ENCODE measurements around the gene HOXB8. TPM values are rescaled to one million over a fixed set of nuclear protein-coding genes. Genes with fewer than 3 reads are reported as not detected.

HOXB8 gene
- total and polyA plus RNA-seq, 2 experiments from 2014 or later = 0.31 to 0.57 TPM

DNA sequence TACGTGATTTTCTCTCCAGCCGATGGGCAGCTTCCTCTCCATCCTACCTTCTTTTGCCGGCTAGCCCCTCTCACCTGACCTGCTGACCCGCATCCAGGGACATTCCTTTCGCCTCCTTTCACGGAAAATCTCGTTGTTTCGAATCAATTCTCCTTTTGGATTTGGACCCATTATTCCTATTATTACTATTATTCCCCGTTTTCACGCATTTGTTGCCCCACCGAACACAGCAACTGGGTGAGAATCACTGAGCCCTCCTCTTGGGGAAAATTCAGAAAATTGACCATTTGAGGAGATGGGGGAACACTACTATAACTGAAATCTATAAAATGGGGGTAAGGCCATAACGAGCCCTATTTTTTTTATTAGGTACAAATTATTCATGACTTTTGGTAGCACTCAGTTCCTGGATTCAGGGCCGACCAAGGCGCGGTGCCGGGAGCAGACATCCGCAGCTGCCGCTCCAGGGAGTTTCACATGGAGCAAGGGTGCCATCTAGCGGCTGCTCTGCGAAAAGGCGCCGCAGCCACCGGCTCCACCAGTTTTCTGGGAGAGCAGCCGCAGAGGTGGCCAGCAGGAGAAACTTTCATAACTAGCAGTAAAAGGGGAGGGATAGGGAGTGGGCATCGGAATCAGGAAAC is 3.3 kb upstream of the HOXB8 start:
- peaks cover 6% of the 10 kb centered on the region for H3K4me1 ChIP-seq (ENCODE audit: insufficient read depth)
- no peak overlapping the region for H2AFZ ChIP-seq
- H3K4me3 ChIP-seq = no peak overlapping the region
- H3K79me2 ChIP-seq = no peaks in the 10 kb centered on the region
- H3K27me3 ChIP-seq = peaks cover 96% of the 10 kb centered on the region
- H3K4me2 ChIP-seq = peak overlapping the region; percentile 74
- no peaks in the 10 kb centered on the region for H3K9me3 ChIP-seq (ENCODE audit: low read depth)
- H3K36me3 ChIP-seq (replicated peaks; ENCODE audit: insufficient read depth, low read depth) = no peaks in the 10 kb centered on the region
- TF ChIP-seq, protein P1, sequence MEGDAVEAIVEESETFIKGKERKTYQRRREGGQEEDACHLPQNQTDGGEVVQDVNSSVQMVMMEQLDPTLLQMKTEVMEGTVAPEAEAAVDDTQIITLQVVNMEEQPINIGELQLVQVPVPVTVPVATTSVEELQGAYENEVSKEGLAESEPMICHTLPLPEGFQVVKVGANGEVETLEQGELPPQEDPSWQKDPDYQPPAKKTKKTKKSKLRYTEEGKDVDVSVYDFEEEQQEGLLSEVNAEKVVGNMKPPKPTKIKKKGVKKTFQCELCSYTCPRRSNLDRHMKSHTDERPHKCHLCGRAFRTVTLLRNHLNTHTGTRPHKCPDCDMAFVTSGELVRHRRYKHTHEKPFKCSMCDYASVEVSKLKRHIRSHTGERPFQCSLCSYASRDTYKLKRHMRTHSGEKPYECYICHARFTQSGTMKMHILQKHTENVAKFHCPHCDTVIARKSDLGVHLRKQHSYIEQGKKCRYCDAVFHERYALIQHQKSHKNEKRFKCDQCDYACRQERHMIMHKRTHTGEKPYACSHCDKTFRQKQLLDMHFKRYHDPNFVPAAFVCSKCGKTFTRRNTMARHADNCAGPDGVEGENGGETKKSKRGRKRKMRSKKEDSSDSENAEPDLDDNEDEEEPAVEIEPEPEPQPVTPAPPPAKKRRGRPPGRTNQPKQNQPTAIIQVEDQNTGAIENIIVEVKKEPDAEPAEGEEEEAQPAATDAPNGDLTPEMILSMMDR (IDR thresholded peaks at IDR 0.05; ENCODE audit: poor library complexity) = peak; percentile 99
- TF ChIP-seq EZH2phosphoT487 (IDR thresholded peaks at IDR 0.05; ENCODE audit: low read depth, severe bottlenecking, unreplicated experiment) (peak; percentile 85), EZH2 (IDR thresholded peaks at IDR 0.05; ENCODE audit: borderline replicate concordance) (peak; percentile 85)
- H4K20me1 ChIP-seq (ENCODE audit: insufficient read depth, poor library complexity, severe bottlenecking) = no peaks in the 10 kb centered on the region
- 7% methylated on average over 25 of the region's 25 CpGs for WGBS (ENCODE audit: low lambda C conversion rate, missing lambda C conversion rate)
- H3K27ac ChIP-seq = no peak overlapping the region
- DNase-seq (ENCODE audit: low spot score) = peak; percentile 94
- no peaks in the 10 kb centered on the region for H3K9me2 ChIP-seq (replicated peaks; ENCODE audit: insufficient read depth)

DNA sequence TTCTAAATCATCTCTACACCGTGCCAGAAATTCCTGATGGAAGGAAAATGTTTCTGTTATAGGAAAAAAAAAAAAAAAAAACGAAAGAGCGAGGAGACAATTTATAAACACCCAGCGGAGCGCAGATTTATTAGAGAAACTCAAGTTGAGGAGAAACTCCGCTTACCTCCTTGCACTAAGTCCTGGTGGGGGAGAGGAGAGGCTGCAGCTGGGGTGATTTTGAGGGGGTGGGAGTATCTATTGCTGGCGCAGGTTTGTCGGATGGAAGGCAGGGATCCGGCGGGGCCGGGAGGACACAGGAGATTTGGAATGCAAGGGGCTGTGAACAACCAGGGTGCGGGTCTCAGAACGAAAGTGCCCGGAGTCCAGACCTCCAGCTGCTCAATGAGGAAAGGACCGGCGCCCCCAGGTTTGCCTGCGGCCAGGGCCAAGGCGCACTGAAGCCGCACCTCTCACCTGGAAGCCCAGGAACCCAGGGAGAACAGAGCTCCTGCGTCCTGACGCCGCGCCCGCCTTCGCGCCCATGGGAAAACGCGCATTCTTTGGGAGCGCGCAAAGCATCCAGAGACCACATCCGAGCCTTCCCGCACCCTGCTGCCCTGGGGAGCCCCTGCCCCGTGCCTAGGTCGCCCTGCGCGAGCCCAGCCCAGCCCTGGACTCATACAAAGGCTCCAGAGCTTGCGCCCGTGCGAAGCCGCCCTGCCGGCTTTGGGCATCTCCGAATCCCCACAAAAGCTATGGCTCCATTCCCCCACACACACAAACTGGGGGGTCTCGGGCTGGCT is 2.6 kb upstream of the HOXB8 start:
- H3K9me3 ChIP-seq (ENCODE audit: low read depth) = no peaks in the 10 kb centered on the region
- H3K27me3 ChIP-seq = peaks cover 94% of the 10 kb centered on the region
- DNase-seq (ENCODE audit: low spot score) = no peak
- no peak overlapping the region for H3K27ac ChIP-seq
- no peaks in the 10 kb centered on the region for H3K36me3 ChIP-seq (replicated peaks; ENCODE audit: insufficient read depth, low read depth)
- H3K4me2 ChIP-seq = peak overlapping the region; percentile 28
- H4K20me1 ChIP-seq (ENCODE audit: insufficient read depth, poor library complexity, severe bottlenecking) = no peaks in the 10 kb centered on the region
- H2AFZ ChIP-seq = no peak overlapping the region
- H3K79me2 ChIP-seq = no peaks in the 10 kb centered on the region
- H3K9me2 ChIP-seq (replicated peaks; ENCODE audit: insufficient read depth) = no peaks in the 10 kb centered on the region
- WGBS (ENCODE audit: low lambda C conversion rate, missing lambda C conversion rate) = 10% methylated on average over 39 of the region's 43 CpGs
- TF ChIP-seq, protein P1 (IDR thresholded peaks at IDR 0.05; ENCODE audit: poor library complexity) = no peak
- TF ChIP-seq EZH2 (IDR thresholded peaks at IDR 0.05; ENCODE audit: borderline replicate concordance) = peak; percentile 66
- TF ChIP-seq EZH2phosphoT487 (IDR thresholded peaks at IDR 0.05; ENCODE audit: low read depth, severe bottlenecking, unreplicated experiment) = peak; percentile 28
- H3K4me3 ChIP-seq = no peak overlapping the region
- H3K4me1 ChIP-seq (ENCODE audit: insufficient read depth) = peaks cover 6% of the 10 kb centered on the region

DNA sequence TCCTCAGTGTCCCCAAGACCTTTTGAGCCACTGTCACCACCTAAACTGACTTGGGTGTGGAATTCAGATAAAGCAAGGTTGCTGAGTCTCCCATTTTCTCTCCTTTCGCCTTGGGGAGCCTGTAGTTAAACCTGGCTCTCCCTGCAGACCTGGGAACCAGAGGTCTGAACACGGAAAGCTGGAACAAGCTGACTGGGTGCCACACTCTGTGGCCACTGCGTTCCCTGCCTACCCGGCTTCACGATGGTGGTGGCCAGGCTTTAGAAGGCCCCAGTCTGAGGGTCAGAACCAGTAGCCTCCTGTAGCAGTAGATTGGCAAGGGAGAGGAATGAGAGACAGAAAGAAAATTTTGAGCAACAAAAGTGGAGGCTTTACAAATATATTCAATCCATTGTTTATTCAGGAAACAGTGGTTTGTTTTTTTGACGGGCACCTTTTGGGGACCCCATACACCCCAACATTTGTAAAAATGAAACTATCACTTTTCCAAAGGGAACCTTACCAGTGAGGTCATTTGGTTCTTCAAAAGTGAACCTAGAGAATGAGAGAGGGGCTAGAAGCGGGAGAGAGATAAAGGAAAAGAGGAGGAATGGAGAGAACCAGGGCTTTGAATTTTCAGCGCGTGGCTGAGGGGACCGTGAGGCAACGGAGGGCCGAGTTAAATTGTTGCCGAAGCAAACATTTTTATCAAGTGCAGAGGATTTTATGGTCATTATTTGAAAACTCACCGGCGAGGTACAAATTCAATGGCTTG is 1.8 kb upstream of the HOXB8 start:
- H3K79me2 ChIP-seq = no peaks in the 10 kb centered on the region
- H3K4me3 ChIP-seq = no peak overlapping the region
- no peaks in the 10 kb centered on the region for H3K9me3 ChIP-seq (ENCODE audit: low read depth)
- no peaks in the 10 kb centered on the region for H3K9me2 ChIP-seq (replicated peaks; ENCODE audit: insufficient read depth)
- WGBS (ENCODE audit: low lambda C conversion rate, missing lambda C conversion rate) = 20% methylated on average over 15 of the region's 15 CpGs
- no peak for DNase-seq (ENCODE audit: low spot score)
- H2AFZ ChIP-seq = no peak overlapping the region
- TF ChIP-seq, protein P1 (IDR thresholded peaks at IDR 0.05; ENCODE audit: poor library complexity) = no peak
- TF ChIP-seq EZH2 (IDR thresholded peaks at IDR 0.05; ENCODE audit: borderline replicate concordance) (no peak), EZH2phosphoT487 (IDR thresholded peaks at IDR 0.05; ENCODE audit: low read depth, severe bottlenecking, unreplicated experiment) (peak; percentile 33)
- no peak overlapping the region for H3K27ac ChIP-seq
- H3K4me1 ChIP-seq (ENCODE audit: insufficient read depth) = peaks cover 6% of the 10 kb centered on the region
- H3K4me2 ChIP-seq = peak overlapping the region; percentile 28
- no peaks in the 10 kb centered on the region for H4K20me1 ChIP-seq (ENCODE audit: insufficient read depth, poor library complexity, severe bottlenecking)
- H3K36me3 ChIP-seq (replicated peaks; ENCODE audit: insufficient read depth, low read depth) = no peaks in the 10 kb centered on the region
- H3K27me3 ChIP-seq = peaks cover 94% of the 10 kb centered on the region

Measured in hepatocyte (in vitro differentiated cells).